GM21717 (cell line): ENCODE data around the gene NUPR1.
"Not testable (repeated sequence)": the region's sequence is repeated elsewhere in the genome, so short reads cannot be mapped to it uniquely, and the experiment has no call there.

Experiments
- ATAC-seq: cut with Tn5 transposase; IDR thresholded peaks from one replicate; pipeline ENCODE4 v1.9.1; 2021; ENCODE audit warnings: mild to moderate bottlenecking, moderate library complexity; ENCODE audit not compliant: unreplicated experiment

Gene NUPR1

GRCh38 chr16:28527985-28528384, 10.8 kb downstream of the NUPR1 start:
- no peak for ATAC-seq

GRCh38 chr16:28527100-28527785, 11.5 kb downstream of the NUPR1 start:
- not testable (repeated sequence) for ATAC-seq

GRCh38 chr16:28526201-28527099, 12.3 kb downstream of the NUPR1 start:
- no peak for ATAC-seq

DNA sequence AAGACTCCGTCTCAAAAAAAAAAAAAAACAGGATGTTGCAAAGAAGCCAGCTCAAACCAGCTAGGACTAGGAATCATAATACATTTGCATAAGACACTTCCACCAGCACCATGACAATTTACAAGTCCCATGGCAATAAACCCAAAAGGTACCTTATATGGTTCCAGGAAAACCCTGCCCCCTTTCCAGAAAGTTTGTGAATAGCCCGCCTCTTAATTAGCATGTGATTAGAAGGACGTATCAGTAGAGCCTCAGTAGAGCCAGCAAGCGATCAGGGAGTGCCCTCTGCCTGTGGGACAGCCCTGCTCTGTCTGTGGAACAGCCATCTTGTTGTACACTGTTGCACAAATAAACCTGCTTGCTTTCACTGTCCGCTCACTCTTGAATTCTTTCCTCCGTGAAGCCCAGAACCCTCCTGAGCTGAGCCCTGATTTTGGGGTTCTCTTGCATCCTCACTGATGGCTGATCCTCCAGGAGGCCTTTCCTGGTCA, 14.0 kb downstream of the NUPR1 start:
- no peak for ATAC-seq

DNA sequence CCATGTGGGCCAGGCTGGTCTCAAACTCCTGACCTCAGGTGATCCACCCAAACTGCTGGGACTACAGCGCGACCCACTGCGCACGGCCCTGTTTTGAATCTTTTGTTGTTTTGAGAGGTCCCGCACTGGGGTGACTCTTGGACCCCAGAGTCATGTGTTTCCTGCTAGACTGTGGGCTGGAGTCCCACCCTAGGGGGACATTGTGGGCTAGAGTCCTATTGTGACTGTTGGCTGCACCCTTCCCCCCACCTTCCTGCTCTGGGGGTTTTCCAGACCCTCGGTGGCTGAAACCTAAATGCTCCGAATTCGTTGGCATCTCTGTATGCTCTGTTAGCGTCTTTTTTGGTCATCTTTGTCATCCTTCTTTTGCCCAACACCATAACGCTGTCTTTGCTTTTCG, 16.0 kb downstream of the NUPR1 start:
- ATAC-seq, result no peak

- ATAC-seq, result no peak
These were observed 17.3 kb downstream of the NUPR1 start for GRCh38 chr16:28521436-28521835.

DNA sequence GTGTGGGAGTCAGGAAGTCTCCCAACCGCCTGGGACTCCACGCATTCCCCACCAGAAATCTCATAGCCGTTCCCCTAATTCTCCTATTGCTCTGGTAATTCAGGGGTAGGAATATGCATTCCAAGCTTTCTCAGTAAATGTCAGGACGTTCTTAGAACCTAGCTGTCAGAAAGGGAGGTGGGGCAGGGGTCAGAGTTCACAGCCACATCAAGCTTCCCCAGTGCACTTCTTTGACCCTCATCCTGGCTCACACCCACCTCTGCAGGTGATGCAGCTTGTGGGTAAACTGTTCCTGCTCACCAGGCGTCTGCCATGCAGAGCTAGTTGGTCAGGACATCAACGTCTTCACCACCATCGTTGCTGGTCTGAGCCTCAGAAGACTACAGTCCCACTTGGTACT, 18.1 kb downstream of the NUPR1 start:
- ATAC-seq, result no peak

DNA sequence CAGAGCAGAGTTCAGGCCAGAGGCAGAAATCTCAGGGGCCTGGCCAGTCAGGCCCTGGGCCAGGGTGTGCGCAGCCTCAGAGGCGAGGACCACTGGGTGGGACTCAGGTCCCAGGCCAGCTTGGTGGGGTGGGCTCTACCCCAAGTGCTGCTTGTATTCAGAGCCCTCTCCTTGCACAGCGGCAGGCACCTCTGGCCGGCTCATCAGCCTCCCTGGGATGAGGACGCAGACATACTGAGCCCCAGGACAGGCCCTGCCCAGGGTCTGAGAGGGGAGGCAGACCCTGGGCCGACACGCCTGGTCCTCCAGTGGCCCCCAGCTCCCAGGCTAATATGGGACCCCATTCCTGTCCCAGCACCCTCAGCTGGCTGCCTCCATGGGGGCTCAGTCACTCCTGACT, 24.5 kb downstream of the NUPR1 start:
- ATAC-seq, result no peak

GRCh38 chr16:28513484-28514181, 25.1 kb downstream of the NUPR1 start:
- ATAC-seq, result no peak

- ATAC-seq, result no peak
These were observed 26.7 kb downstream of the NUPR1 start for GRCh38 chr16:28511801-28512789.

GRCh38 chr16:28511031-28511430, 27.7 kb downstream of the NUPR1 start:
- ATAC-seq, result no peak

GRCh38 chr16:28505489-28506137, 33.2 kb downstream of the NUPR1 start:
- ATAC-seq, result no peak

DNA sequence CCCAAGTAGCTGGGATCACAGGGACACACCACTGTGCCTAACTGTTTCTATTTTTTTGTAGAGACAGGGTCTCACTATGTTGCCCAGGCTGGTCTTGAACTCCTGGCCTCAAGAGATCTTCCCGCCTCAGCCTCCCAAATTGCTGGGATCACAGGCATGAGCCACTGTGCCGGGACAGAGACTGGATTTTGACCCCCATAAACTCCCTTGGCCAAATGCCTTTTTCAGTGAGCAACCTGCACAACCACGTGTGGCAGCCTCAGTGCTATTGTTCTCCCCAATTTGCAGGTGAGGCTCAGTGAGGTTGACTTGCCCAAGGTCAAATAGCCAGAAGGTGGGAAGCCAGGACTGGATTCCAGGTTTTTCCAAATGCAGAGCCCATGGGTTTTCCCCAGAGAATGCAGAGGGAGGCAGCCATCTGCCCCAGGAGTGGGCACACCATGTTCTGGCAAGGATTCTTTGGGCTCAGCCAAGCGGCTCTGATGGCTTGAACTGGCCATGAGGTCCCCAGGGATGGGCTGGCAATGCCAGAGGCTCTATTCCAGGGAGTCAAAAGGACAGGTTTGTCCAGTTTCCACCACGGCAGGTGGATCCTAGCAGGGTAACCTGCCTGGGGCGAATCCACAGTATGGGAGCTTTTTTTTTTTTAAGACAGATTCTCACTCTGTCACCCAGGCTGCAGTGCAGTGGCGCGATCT, 33.9 kb downstream of the NUPR1 start:
- no peak for ATAC-seq

DNA sequence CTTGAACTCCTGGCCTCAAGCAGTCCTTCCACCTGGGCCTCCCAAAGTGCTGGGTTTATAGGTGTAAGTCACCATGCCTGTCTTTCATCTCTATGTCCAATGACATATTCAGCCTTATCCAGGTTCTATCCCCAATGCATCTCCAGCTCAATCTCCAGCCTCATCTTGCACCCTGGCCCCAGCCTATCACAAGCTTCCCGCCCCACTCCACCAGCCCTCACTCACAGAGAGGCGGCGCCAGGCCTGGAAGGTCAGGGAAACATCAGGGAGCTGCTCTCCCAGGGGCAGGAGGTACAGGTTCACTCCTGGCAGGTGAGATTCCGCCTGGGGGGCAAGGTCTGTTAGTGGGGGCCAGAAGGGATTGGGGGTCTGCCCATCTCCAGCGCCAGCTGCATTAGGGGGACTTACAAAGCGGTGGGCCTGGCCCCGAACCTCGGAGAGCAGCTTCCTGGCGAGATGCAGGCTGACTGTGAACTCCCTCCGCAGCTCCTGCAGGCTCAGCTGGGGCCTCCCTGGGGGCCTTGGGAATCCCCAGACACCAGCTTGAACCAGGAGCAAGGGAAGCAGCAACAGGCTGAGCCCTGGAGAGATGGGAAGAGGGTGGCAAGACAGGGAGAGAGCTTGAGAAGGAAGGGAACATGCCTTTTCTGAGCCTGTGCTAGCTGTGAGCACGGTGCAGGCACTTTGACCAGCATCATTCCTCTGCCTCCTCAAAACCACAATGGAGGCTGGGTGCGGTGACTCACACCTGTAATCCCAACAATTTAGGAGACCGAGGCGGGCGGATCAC, 35.1 kb downstream of the NUPR1 start:
- no peak for ATAC-seq

- no peak for ATAC-seq
These were observed 36.5 kb downstream of the NUPR1 start for GRCh38 chr16:28502290-28502689.

GRCh38 chr16:28501258-28502232, 37.2 kb downstream of the NUPR1 start:
- ATAC-seq, result no peak
